ENCODE results near the gene FGFR4. TPM values are rescaled to one million over a fixed set of nuclear protein-coding genes. Genes with fewer than 3 reads are reported as not detected.
A peak's percentile ranks its signal among the peaks of the same experiment; 100 is the strongest.

Gene FGFR4
- polyA plus RNA-seq, 10 donors = 120 to 189 (median 137) TPM

DNA sequence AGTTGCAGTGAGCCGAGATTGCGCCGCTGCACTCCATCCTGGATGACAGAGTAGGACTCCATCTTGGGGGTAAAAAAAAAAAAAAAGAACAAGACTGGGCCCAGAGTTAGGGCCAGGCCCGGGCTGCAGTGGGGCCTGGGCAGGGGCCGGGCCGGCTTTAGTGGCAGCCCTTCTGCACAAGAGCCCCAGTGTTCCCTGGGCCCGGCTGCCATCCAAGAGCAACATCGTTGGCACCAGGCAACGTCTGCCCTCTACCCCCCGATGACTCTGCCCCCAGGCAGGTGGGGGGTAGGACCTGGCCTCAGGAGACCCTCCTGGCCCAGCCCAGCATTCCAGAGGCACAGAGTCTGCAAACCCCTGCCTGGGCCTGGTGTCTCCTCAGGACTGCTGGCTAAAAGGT lies 4.9 kb upstream of the FGFR4 start:
- DNase-seq = no peak

DNA sequence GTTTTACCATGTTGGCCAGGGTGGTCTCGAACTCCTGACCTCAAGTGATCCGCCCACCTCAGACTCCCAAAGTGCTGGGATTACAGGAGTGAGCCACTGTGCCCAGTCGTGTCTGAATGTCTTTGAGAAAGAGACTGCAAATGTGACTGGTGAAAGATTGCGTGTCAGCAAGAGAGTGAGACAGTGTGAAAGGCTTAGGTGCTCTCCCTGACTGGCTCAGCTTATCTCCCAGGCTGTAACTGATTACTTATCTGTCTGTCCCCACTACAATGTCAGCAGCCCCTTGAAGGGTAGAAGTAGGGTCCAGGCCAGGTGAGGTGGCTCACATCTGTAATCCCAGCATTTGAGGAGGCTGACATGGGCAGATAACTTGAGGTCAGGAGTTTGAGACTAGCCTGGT lies 3.4 kb upstream of the FGFR4 start:
- no peak for DNase-seq

DNA sequence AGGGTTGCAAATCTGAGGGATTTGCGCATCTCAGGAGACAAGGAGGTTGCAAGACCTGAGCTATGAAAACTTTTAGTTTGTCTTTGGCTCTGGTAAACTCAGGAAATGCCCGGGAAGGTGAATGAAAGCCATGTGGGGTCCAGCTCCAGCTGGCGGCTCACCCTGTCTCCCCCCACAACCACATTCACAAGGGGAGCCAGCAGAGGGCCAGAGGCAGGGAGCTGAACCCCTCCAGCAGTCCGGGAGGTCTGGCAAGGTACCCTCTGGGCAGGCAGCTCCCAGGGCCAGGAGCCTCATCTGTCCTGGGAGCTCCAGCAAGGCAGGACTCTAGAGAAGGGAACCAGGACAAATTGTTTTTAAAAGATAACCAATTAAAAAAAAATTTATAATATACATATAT lies 2.5 kb upstream of the FGFR4 start:
- DNase-seq = no peak

DNA sequence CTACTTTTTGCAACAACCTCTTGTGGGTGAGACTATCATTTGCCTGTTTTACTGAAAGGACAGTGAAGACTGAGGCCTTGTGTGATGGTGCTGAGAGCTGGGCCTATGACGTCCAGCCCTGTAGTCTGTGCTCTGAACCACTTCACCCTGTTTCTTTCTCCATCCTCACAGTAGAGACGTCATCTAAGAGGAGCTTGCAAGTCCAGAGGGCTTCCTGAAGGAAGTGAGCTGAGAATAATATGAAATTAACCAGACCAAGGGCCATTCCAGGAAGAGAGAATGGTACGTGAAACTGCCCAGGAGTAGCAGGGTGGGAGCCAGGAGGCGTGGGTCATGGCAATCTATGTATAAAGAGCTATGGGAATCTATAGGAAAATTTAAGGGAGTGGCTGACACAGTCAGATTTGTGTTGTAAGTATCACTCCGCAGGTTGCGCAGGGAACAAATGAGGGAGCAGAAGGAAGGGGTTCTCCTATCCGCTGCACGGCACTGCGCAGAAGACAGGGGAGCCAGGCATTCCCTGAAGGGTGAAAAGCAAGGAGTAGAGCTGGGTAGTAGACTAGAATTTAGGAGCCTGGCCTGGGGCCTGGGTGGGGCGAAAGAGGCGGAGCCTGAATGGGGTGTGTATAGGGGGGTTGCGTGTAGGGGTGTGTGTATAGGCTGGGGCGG lies 596 bp upstream of the FGFR4 start:
- DNase-seq = no peak

DNA sequence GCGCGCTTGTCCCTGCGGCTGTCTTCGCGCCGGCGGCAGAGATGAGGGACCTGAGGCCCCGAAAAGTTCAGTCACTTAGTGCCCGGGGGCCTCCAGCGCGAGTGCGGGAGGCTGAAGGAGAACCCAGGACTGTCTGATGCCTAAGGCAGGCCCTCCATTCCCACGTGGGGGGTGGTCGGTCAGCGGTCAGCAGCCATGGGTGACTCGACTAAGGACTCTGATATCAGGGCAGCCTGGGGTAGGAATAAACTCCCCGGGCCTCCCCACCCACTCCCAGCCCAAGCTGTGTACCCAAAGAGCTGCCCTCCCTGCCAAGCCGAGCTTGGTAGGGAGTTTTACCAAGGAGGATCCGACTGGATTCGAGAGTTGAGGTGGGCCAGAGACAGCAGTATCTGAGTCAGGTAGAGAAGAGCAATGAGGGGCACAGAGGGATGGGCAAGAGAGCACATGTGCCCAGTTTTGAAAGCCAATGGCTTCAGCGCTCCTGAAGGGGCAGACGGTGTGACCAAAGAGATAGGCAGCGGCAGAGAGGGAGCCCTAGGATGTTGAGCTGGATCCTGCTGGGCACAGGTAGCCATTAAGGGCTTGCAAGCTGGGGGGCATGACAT lies 787 bp downstream of the FGFR4 start:
- DNase-seq = no peak

DNA sequence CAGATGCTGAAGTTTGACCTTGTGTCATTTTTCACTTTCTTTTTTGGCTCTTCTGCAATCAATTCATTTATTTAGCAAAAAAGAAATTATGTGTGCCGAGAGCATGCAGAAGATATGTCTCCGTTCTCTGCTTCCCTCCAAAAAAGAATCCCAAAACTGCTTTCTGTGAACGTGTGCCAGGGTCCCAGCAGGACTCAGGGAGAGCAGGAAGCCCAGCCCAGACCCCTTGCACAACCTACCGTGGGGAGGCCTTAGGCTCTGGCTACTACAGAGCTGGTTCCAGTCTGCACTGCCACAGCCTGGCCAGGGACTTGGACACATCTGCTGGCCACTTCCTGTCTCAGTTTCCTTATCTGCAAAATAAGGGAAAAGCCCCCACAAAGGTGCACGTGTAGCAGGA lies 2.4 kb downstream of the FGFR4 start:
- DNase-seq = no peak

DNA sequence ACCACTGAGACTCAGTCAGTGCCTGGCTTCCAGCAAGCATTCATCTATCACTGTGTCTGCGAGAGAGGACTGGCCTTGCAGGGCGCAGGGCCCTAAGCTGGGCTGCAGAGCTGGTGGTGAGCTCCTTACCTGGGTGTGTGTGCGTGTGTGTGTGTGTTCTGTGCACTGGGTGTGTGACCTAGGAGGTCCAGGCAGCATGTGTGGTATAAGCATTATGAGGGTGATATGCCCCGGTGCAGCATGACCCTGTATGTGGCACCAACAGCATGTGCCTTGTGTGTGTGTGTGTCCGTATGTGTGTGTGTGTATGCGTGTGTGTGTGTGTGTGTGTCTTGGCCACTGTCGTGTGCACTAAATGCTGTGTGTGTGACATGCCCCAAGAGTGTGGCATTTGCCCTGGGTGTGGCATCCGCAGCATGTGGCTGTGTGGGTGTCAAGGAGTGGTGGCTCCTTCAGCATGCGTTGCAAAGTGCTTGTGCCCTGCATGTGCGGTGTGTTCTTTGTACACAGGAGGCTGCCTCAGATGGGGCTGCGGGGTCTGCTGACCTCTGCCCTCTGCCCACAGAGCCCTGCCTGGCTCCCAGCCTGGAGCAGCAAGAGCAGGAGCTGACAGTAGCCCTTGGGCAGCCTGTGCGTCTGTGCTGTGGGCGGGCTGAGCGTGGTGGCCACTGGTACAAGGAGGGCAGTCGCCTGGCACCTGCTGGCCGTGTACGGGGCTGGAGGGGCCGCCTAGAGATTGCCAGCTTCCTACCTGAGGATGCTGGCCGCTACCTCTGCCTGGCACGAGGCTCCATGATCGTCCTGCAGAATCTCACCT lies 3.3 kb downstream of the FGFR4 start:
- DNase-seq = no peak

DNA sequence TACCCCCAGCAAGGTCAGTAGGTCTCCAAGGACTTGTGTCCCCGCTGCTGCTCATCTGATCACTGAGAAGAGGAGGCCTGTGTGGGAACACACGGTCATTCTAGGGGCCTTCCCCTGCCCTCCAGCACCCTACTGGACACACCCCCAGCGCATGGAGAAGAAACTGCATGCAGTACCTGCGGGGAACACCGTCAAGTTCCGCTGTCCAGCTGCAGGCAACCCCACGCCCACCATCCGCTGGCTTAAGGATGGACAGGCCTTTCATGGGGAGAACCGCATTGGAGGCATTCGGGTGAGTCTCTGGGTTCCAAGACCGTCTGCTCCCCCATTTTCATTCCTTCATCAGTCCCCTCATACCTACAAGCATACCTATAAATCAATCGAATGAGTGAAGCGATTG lies 4.1 kb downstream of the FGFR4 start:
- no peak for DNase-seq

DNA sequence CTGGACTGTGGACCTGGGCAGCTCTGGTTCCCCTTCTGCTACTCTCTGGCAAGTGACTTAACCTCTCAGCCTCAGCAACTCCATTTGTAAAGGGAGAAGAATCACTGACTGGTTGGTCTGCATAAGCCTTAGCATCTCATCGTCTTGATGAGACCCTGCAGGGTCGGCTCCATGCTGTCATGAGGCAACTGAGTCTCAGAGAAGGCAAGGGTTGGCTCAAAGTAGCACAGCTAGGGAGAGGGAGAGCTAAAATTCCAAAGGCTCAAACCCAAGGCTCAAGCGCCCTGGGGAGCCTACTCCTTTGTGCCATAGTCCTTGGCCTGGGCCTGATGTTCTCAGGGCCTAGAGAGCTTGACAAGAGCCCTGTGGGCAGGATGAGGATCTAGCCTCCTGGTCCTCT lies 4.5 kb downstream of the FGFR4 start:
- DNase-seq = no peak

DNA sequence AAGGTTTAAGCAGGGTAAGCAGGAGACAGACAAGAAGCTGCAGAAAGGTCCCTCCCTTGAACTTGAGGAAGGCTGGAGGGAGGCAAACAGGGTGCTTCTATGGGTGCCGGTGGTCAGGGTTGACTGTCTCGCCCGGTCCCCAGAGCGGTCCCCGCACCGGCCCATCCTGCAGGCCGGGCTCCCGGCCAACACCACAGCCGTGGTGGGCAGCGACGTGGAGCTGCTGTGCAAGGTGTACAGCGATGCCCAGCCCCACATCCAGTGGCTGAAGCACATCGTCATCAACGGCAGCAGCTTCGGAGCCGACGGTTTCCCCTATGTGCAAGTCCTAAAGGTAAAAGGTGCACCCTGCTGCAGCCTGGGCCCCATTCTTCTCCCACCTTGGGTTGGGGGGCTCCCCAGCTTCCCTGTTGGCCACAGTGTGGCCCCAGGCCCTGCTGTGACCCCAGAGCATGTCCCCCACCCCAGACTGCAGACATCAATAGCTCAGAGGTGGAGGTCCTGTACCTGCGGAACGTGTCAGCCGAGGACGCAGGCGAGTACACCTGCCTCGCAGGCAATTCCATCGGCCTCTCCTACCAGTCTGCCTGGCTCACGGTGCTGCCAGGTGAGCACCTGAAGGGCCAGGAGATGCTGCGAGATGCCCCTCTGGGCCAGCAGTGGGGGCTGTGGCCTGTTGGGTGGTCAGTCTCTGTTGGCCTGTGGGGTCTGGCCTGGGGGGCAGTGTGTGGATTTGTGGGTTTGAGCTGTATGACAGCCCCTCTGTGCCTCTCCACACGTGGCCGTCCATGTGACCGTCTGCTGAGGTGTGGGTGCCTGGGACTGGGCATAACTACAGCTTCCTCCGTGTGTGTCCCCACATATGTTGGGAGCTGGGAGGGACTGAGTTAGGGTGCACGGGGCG lies 5.7 kb downstream of the FGFR4 start:
- DNase-seq = no peak

DNA sequence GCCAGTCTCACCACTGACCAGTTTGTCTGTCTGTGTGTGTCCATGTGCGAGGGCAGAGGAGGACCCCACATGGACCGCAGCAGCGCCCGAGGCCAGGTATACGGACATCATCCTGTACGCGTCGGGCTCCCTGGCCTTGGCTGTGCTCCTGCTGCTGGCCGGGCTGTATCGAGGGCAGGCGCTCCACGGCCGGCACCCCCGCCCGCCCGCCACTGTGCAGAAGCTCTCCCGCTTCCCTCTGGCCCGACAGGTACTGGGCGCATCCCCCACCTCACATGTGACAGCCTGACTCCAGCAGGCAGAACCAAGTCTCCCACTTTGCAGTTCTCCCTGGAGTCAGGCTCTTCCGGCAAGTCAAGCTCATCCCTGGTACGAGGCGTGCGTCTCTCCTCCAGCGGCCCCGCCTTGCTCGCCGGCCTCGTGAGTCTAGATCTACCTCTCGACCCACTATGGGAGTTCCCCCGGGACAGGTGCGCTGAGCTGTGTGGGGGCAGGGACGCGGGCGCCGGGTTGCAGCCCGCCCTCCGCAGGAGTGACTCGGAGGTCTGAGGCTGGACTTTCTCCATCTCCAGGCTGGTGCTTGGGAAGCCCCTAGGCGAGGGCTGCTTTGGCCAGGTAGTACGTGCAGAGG lies 6.5 kb downstream of the FGFR4 start:
- no peak for DNase-seq

DNA sequence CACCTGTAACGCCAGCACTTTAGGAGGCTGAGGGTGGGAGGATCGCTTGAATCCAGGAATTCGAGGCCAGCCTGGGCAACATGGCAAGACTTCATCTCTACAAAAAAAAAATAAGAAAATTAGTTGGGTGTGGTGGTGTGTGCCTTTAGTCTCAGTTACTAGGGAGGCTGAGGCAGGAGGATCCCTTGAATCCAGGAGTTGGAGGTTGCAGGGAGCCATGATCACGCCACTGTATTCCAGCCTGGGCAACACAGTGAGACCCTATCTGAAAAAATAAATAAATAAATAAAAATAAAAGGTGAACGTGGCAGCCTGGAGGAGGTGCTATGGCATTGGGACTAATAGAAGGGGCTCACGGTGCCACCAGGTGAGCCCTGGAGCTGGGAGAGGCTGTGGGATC lies 7.1 kb downstream of the FGFR4 start:
- DNase-seq = no peak

DNA sequence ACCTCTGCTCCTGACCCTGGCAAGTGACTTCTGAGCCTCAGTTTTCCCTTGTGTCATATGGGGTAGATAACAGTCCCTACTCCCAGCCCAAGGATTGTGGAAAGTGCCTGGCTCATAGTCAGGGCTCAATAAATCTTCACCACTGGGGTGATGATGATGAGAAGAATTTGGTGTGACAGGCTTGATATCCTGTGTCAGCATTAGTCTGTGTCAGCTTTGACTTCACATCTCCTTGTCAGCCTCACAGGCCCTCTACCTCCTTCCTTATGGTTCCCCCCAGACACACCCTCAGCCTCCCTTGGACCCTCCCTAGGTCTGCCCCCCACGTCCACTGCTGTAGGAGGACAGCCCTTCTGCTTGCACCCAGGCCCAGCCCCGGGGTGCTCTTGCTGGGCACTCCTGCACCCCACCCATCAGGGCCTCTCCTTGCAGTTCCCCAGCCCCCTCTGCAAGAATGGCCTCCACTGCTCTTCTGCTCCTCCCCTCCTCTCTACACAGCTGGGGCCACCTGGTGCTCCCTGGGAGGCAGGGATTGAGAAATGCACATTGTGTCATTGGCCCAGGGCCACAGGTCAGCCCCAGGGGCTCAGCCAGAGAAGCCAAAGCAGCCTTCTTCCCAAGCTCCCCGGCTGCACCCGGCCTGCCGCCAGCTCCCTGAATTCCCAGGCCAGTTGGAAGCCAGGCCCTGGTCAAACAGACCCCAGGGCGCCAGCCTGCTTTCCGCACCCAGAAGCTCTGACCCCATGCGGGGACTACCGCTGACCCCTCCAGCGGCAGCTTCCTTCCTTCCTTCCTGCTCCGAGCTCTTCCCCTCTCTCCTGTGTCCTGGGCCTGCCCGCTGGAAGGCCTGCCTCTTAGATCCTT lies 7.7 kb downstream of the FGFR4 start:
- DNase-seq = peak; percentile 73 to 93 (median 78)

DNA sequence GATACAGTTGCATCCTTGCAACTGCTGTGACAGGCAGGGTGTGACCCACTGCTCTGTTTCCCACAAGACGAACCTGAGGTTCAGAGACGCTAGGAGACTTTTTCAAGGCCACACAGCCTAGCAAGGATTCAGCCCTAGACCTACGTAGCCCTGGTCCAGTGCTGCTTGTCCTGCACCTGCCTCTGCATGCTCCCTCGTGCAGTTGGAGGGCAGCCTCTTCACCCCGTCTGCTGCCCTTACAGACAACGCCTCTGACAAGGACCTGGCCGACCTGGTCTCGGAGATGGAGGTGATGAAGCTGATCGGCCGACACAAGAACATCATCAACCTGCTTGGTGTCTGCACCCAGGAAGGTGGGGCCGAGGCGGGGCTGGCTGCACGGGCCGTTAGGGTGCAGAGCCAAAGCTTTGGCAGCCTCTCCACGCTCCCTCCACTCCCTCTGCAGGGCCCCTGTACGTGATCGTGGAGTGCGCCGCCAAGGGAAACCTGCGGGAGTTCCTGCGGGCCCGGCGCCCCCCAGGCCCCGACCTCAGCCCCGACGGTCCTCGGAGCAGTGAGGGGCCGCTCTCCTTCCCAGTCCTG lies 8.5 kb downstream of the FGFR4 start:
- DNase-seq = no peak

DNA sequence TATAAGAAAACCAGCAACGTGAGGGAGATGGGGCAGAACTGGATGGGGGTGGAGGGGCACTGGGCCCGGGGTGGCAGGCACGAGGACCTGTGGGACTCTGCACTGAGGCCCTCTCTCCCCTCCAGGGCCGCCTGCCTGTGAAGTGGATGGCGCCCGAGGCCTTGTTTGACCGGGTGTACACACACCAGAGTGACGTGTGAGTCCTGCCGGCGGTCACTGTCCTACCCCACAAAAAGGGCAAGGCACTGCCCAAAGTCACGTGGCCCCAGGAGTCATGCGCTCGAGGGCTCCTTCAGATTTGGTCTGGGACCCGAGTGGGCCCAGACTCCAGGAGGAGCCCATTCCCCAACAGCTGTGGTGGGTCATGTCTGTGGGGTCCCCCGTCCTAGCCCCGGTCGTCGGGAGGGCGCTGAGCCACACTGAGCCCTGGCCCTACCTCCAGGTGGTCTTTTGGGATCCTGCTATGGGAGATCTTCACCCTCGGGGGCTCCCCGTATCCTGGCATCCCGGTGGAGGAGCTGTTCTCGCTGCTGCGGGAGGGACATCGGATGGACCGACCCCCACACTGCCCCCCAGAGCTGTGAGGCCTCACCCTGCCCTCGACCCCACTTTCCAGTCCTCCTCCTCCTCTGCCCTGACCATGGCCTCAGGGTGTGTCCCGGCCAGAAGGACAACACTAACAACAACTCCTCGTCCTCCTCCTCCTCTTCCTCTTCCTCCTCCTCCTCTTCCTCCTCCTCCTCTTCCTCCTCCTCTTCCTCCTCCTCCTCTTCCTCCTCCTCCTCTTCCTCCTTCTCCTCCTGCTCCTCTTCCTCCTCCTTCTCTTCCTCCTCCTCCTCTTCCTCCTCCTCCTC lies 9.7 kb downstream of the FGFR4 start:
- no peak for DNase-seq

DNA sequence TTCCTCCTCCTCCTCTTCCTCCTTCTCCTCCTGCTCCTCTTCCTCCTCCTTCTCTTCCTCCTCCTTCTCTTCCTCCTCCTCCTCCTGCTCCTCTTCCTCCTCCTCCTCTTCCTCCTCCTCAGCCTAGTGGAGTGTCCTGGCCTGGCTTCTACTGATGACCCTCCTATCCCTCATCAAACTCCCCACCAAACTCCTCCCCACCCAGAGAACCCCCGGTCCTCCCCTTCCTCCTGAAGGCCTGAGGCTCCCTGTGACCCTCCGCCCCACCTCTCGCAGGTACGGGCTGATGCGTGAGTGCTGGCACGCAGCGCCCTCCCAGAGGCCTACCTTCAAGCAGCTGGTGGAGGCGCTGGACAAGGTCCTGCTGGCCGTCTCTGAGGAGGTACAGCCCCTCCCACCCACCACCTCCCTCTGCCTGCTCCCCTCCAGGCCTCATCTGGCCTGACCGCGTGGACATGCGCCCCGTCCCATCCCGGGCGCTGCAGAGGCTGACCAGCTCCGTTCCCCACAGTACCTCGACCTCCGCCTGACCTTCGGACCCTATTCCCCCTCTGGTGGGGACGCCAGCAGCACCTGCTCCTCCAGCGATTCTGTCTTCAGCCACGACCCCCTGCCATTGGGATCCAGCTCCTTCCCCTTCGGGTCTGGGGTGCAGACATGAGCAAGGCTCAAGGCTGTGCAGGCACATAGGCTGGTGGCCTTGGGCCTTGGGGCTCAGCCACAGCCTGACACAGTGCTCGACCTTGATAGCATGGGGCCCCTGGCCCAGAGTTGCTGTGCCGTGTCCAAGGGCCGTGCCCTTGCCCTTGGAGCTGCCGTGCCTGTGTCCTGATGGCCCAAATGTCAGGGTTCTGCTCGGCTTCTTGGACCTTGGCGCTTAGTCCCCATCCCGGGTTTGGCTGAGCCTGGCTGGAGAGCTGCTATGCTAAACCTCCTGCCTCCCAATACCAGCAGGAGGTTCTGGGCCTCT lies 10.6 kb downstream of the FGFR4 start:
- DNase-seq = no peak

DNA sequence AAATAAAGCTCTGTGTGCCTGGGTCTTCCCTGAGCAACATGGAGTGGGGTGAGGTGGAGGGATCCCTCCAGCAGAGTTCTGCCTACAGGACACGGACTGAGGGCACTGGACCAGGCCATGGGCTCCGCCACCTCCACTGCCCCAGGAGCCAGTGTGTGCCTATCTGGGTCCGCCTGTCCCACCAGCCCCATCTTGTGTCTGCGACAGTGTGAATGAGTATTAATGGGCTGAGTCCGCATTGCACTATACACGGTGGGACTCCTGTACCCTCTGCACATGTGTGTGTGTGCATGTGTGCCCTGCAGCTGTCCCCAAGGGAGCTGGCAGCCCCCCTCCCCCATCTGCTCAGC lies 11.4 kb downstream of the FGFR4 start:
- no peak for DNase-seq
